Measurements from ENCODE around the gene NFKBIE. TPM values are rescaled to one million over a fixed set of nuclear protein-coding genes. Genes with fewer than 3 reads are reported as not detected.

The NFKBIE gene
- total and polyA plus RNA-seq, 9 of the 15 experiments (the other 6 are each of a cell fraction or from before 2014, with no cell fraction given): 2.1 to 16.4 (median 11.7) TPM

DNA sequence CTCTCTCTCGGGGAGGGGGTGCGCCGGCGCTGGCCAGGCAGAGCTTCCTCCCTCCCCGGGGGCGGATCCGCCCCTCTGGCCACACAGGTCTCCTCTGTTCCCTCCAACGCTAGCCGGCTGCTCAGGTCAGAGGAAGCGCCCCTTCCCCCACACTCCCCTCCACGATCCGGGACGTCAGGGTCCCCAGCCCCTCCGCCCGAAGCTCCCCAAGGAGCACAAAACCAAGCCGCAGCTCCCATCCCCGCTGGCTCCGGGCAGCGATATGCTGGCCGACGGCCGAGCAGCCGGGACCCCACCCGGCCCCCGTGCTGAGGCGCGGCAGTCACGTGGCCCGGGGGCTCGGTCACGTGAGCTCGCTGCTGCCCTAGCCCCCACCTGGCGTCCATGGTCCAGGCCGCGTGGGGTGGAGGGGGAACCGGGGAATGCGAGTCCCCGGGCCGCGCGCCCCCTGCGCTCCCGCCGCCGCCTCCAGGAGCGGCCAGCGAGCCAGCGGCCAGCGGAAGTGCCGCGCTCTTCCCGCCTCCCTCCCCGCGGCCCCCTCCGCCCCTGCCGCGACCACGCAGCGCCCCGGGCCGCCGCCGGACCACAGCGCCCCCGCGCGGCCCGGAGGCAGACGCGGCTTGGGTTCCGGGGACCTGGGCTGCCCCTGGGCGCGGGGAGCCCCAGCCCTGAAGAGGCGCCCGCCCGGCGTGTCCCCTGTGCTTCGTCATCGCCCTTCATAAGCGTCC is 8.2 kb downstream of the NFKBIE start, which contains the start of gene SLC35B2 (continued):
- TF ChIP-seq, protein P1, sequence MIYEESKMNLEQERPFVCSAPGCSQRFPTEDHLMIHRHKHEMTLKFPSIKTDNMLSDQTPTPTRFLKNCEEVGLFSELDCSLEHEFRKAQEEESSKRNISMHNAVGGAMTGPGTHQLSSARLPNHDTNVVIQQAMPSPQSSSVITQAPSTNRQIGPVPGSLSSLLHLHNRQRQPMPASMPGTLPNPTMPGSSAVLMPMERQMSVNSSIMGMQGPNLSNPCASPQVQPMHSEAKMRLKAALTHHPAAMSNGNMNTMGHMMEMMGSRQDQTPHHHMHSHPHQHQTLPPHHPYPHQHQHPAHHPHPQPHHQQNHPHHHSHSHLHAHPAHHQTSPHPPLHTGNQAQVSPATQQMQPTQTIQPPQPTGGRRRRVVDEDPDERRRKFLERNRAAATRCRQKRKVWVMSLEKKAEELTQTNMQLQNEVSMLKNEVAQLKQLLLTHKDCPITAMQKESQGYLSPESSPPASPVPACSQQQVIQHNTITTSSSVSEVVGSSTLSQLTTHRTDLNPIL (CRISPR knock-in tag; IDR thresholded peaks at IDR 0.05): no peak
- TF ChIP-seq DMBX1 (CRISPR knock-in tag; IDR thresholded peaks at IDR 0.05; ENCODE audit: borderline replicate concordance) (no peak), RBM39 (optimal IDR thresholded peaks at IDR 0.05; ENCODE audit: low read depth, low read length) (no peak), PHB (CRISPR knock-in tag; IDR thresholded peaks at IDR 0.05) (no peak; the same call in 1 of the 2 replicates), ZSCAN29 (IDR thresholded peaks at IDR 0.05) (no peak), MIER1 (IDR thresholded peaks at IDR 0.05; ENCODE audit: low read depth) (no peak; the same call in 1 of the 2 replicates), ZNF695 (CRISPR knock-in tag; IDR thresholded peaks at IDR 0.05) (no peak; the same call in 1 of the 2 replicates), CREBBP (IDR thresholded peaks at IDR 0.05; ENCODE audit: low read depth, low read length) (no peak), STAT5B (CRISPR knock-in tag; IDR thresholded peaks at IDR 0.05) (no peak), MTA1 (IDR thresholded peaks at IDR 0.05; ENCODE audit: borderline replicate concordance) (peak; percentile 19; the same call in 1 of the 2 replicates), RHOXF2B (CRISPR knock-in tag; conservative IDR thresholded peaks at IDR 0.05) (no peak), ZNF76 (CRISPR knock-in tag; IDR thresholded peaks at IDR 0.05; ENCODE audit: borderline replicate concordance) (no peak), CCAR2 (IDR thresholded peaks at IDR 0.05; ENCODE audit: low read depth, low read length) (no peak), NFYB (IDR thresholded peaks at IDR 0.05; ENCODE audit: extremely low read depth, insufficient read length) (no peak), ZNF165 (CRISPR knock-in tag; IDR thresholded peaks at IDR 0.05; ENCODE audit: borderline replicate concordance) (no peak), PURB (CRISPR knock-in tag; IDR thresholded peaks at IDR 0.05; ENCODE audit: low read depth) (no peak), NEUROD1 (IDR thresholded peaks at IDR 0.05; ENCODE audit: borderline replicate concordance, low read depth, low read length, partially characterized antibody) (peak; percentile 49), ZNF282 (CRISPR knock-in tag; IDR thresholded peaks at IDR 0.05) (no peak; the same call in 1 of the 2 replicates), SAFB (IDR thresholded peaks at IDR 0.05; ENCODE audit: borderline replicate concordance, low read depth, low read length) (no peak), ZNF140 (CRISPR knock-in tag; IDR thresholded peaks at IDR 0.05) (no peak), MCM3 (IDR thresholded peaks at IDR 0.05) (no peak), CBFA2T2 (conservative IDR thresholded peaks at IDR 0.05) (peak; percentile 96), ZNF584 (CRISPR knock-in tag; IDR thresholded peaks at IDR 0.05; ENCODE audit: low read depth) (no peak)
- TF ChIP-seq, protein P2, sequence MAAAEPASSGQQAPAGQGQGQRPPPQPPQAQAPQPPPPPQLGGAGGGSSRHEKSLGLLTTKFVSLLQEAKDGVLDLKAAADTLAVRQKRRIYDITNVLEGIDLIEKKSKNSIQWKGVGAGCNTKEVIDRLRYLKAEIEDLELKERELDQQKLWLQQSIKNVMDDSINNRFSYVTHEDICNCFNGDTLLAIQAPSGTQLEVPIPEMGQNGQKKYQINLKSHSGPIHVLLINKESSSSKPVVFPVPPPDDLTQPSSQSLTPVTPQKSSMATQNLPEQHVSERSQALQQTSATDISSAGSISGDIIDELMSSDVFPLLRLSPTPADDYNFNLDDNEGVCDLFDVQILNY (CRISPR knock-in tag; IDR thresholded peaks at IDR 0.05): no peak
- TF ChIP-seq, protein P3, sequence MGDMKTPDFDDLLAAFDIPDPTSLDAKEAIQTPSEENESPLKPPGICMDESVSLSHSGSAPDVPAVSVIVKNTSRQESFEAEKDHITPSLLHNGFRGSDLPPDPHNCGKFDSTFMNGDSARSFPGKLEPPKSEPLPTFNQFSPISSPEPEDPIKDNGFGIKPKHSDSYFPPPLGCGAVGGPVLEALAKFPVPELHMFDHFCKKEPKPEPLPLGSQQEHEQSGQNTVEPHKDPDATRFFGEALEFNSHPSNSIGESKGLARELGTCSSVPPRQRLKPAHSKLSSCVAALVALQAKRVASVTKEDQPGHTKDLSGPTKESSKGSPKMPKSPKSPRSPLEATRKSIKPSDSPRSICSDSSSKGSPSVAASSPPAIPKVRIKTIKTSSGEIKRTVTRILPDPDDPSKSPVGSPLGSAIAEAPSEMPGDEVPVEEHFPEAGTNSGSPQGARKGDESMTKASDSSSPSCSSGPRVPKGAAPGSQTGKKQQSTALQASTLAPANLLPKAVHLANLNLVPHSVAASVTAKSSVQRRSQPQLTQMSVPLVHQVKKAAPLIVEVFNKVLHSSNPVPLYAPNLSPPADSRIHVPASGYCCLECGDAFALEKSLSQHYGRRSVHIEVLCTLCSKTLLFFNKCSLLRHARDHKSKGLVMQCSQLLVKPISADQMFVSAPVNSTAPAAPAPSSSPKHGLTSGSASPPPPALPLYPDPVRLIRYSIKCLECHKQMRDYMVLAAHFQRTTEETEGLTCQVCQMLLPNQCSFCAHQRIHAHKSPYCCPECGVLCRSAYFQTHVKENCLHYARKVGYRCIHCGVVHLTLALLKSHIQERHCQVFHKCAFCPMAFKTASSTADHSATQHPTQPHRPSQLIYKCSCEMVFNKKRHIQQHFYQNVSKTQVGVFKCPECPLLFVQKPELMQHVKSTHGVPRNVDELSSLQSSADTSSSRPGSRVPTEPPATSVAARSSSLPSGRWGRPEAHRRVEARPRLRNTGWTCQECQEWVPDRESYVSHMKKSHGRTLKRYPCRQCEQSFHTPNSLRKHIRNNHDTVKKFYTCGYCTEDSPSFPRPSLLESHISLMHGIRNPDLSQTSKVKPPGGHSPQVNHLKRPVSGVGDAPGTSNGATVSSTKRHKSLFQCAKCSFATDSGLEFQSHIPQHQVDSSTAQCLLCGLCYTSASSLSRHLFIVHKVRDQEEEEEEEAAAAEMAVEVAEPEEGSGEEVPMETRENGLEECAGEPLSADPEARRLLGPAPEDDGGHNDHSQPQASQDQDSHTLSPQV (IDR thresholded peaks at IDR 0.05): no peak
